GM23338 (cell line): ENCODE results near the gene TMTC2. TPM values are rescaled to one million over a fixed set of nuclear protein-coding genes. Genes with fewer than 3 reads are reported as not detected.

ENCODE experiments used
- ATAC-seq: fragments of 200-7000 bp; cut with Tn5 transposase; 3 replicates; pipeline ENCODE4 v1.9.1; 2020
- DNase-seq: peaks from one replicate; pipeline ENCODE4 v3.0.0-alpha.2; 2015; ENCODE audit warnings: low spot score
- H2AFZ ChIP-seq: fragments of 200-600 bp; sonication (generic); 2 replicates; pipeline ENCODE4 v1.8.0; 2016; ENCODE audit warnings: antibody characterized with exemption, mild to moderate bottlenecking, moderate library complexity
- H3F3A ChIP-seq: fragments of 200-600 bp; sonication (generic); replicated peaks from 2 replicates; pipeline ENCODE4 v1.8.0; 2017; ENCODE audit warnings: antibody characterized with exemption, mixed run types, low read depth
- H3K27ac ChIP-seq: fragments of 200-600 bp; sonication (generic); 2 replicates; pipeline ENCODE4 v1.6.1; 2016; ENCODE audit warnings: low read depth
- H3K27me3 ChIP-seq: fragments of 200-600 bp; sonication (generic); 2 replicates; pipeline ENCODE4 v1.8.0; 2016; ENCODE audit warnings: mild to moderate bottlenecking, mixed run types, moderate library complexity; ENCODE audit not compliant: insufficient read depth
- H3K36me3 ChIP-seq: fragments of 200-600 bp; sonication (generic); 2 replicates; pipeline ENCODE4 v1.8.0; 2016; ENCODE audit warnings: mild to moderate bottlenecking; ENCODE audit not compliant: insufficient read depth
- H3K4me1 ChIP-seq: fragments of 200-600 bp; sonication (generic); 2 replicates; pipeline ENCODE4 v1.8.0; 2016; ENCODE audit warnings: mild to moderate bottlenecking, moderate library complexity; ENCODE audit not compliant: insufficient read depth
- H3K4me2 ChIP-seq: fragments of 200-600 bp; sonication (generic); 2 replicates; pipeline ENCODE4 v1.7.1; 2017; ENCODE audit warnings: mixed run types
- H3K4me3 ChIP-seq: fragments of 200-600 bp; sonication (generic); 2 replicates; pipeline ENCODE4 v1.6.1; 2016; ENCODE audit warnings: mixed run types
- H3K79me2 ChIP-seq: fragments of 200-600 bp; sonication (generic); replicated peaks from 2 replicates; pipeline ENCODE4 v1.8.0; 2017; ENCODE audit warnings: mild to moderate bottlenecking; ENCODE audit not compliant: insufficient read depth
- H3K9me2 ChIP-seq: fragments of 200-600 bp; sonication (generic); 2 replicates; pipeline ENCODE4 v1.8.0; 2017; ENCODE audit not compliant: insufficient read depth
- H4K20me1 ChIP-seq: fragments of 200-600 bp; sonication (generic); replicated peaks from 2 replicates; pipeline ENCODE4 v1.8.0; 2017; ENCODE audit warnings: mild to moderate bottlenecking; ENCODE audit not compliant: insufficient read depth
- H3K27ac Mint-ChIP-seq: 2 replicates; pipeline ENCODE4 v1.8.0; 2020; ENCODE audit warnings: inconsistent platforms, mild to moderate bottlenecking, moderate library complexity, mixed read lengths
- H3K27me3 Mint-ChIP-seq: 3 replicates; pipeline ENCODE4 v1.8.0; 2022; ENCODE audit warnings: low read depth, mild to moderate bottlenecking, moderate library complexity, mixed read lengths, inconsistent platforms; ENCODE audit not compliant: insufficient read depth, poor library complexity
- H3K36me3 Mint-ChIP-seq: 3 replicates; pipeline ENCODE4 v1.8.0; 2021; ENCODE audit warnings: low read depth, mild to moderate bottlenecking, inconsistent platforms, moderate library complexity, mixed read lengths
- H3K4me1 Mint-ChIP-seq: 3 replicates; pipeline ENCODE4 v1.8.0; 2020; ENCODE audit warnings: mild to moderate bottlenecking, inconsistent platforms, mixed read lengths
- H3K4me3 Mint-ChIP-seq: 3 replicates; pipeline ENCODE4 v1.8.0; 2021; ENCODE audit warnings: moderate library complexity, mild to moderate bottlenecking, inconsistent platforms, mixed read lengths
- H3K9me3 Mint-ChIP-seq: 3 replicates; pipeline ENCODE4 v1.8.0; 2020; ENCODE audit warnings: moderate library complexity, mild to moderate bottlenecking, inconsistent platforms, mixed read lengths
- CREB1 ChIP-seq: fragments of 250-450 bp; sonication (Bioruptor Pico); IDR thresholded peaks from 2 replicates; pipeline ENCODE4 v1.5.0; 2020; ENCODE audit warnings: low read depth, mild to moderate bottlenecking, moderate library complexity
- CTCF ChIP-seq, 2 experiments: fragments of 200-600 bp in 1 of 2; sonication (generic) in 1 of 2; conservative IDR thresholded peaks; 2 replicates each; pipeline versions ENCODE4 v1.5.1 to v1.6.1; 2016 to 2017; ENCODE audit warnings: antibody characterized with exemption in 2 of 2, low read depth in 2 of 2, mild to moderate bottlenecking in 2 of 2, moderate library complexity in 1 of 2
- EZH2 ChIP-seq: fragments of 200-600 bp; sonication (generic); IDR thresholded peaks from one replicate; pipeline ENCODE4 v1.8.0; 2017; ENCODE audit warnings: antibody characterized with exemption, mild to moderate bottlenecking, low read depth; ENCODE audit not compliant: unreplicated experiment
- EZH2phosphoT487 ChIP-seq: fragments of 200-600 bp; sonication (generic); IDR thresholded peaks from one replicate; pipeline ENCODE4 v1.8.1; 2018; ENCODE audit warnings: antibody characterized with exemption; ENCODE audit not compliant: unreplicated experiment
- JUNB ChIP-seq: IDR thresholded peaks from one replicate; pipeline ENCODE4 v1.6.1; 2016; ENCODE audit warnings: antibody characterized with exemption; ENCODE audit not compliant: unreplicated experiment
- NANOG ChIP-seq: IDR thresholded peaks from 2 replicates; pipeline ENCODE4 v1.6.1; 2016; ENCODE audit warnings: antibody characterized with exemption, borderline replicate concordance
- POLR2AphosphoS5 ChIP-seq: IDR thresholded peaks from 2 replicates; pipeline ENCODE4 v1.6.1; 2016; ENCODE audit warnings: antibody characterized with exemption, low read depth
- REST ChIP-seq: IDR thresholded peaks from one replicate; pipeline ENCODE4 v1.6.1; 2018; ENCODE audit warnings: antibody characterized with exemption; ENCODE audit not compliant: unreplicated experiment
- STAT1 ChIP-seq: IDR thresholded peaks from one replicate; pipeline ENCODE4 v1.6.1; 2016; ENCODE audit warnings: antibody characterized with exemption; ENCODE audit not compliant: unreplicated experiment
- ZNF114 ChIP-seq: fragments of 250-450 bp; sonication (Bioruptor Pico); IDR thresholded peaks from 2 replicates; pipeline ENCODE4 v1.5.0; 2020; ENCODE audit warnings: mild to moderate bottlenecking, moderate library complexity
- ZNF331 ChIP-seq: fragments of 250-450 bp; sonication (Bioruptor Pico); IDR thresholded peaks from 2 replicates; pipeline ENCODE4 v1.5.0; 2020; ENCODE audit warnings: low read depth, mild to moderate bottlenecking, moderate library complexity
- ZNF462 ChIP-seq: fragments of 250-450 bp; sonication (Bioruptor Pico); IDR thresholded peaks from 2 replicates; pipeline ENCODE4 v1.5.0; 2020; ENCODE audit warnings: mild to moderate bottlenecking, moderate library complexity
- polyA plus RNA-seq: library from polyadenylated mRNA; unstranded; fragments of >200 nt; fragmentation: Nextera tagmentation; extraction: Ambion mirVana; gene quantifications from 2 replicates; pipeline ENCODE4 v1.2.1, GENCODE V29; 2016
- total RNA-seq: library from RNA; depleted of rRNA; stranded (reverse); fragments of >200 nt; shearing (Covaris generic); gene quantifications from 2 replicates; pipeline ENCODE4 v1.2.3, GENCODE V29; 2014

TMTC2 gene
- total and polyA plus RNA-seq, 2 experiments from 2014 or later, result 0.57 to 6.5 TPM

GRCh38 chr12:83036847-83037246, 350.1 kb downstream of the TMTC2 start:
- no peaks in the 10 kb centered on the region for H3K27me3 ChIP-seq
- no peaks in the 10 kb centered on the region for H4K20me1 ChIP-seq
- Mint-ChIP-seq H3K27me3 (no peaks in the 10 kb centered on the region), H3K36me3 (no peaks in the 10 kb centered on the region), H3K27ac (0 out of 2 replicates have a peak overlapping the region, but pooled peaks have one; percentile 31), H3K4me1 (no peaks in the 10 kb centered on the region), H3K4me3 (no peak overlapping the region), H3K9me3 (no peaks in the 10 kb centered on the region)
- no peak for DNase-seq
- no peak overlapping the region for H2AFZ ChIP-seq
- 0 out of 2 replicates have a peak, but pooled peaks cover 5% of the 10 kb centered on the region for H3K9me2 ChIP-seq
- no peak overlapping the region for H3K4me3 ChIP-seq
- H3K4me1 ChIP-seq, result no peaks in the 10 kb centered on the region
- H3K27ac ChIP-seq, result no peak overlapping the region
- no peak overlapping the region for H3K4me2 ChIP-seq
- ATAC-seq, result no peak
- no peaks in the 10 kb centered on the region for H3K36me3 ChIP-seq
- H3K79me2 ChIP-seq, result no peaks in the 10 kb centered on the region
- TF ChIP-seq NANOG (no peak), POLR2AphosphoS5 (no peak), STAT1 (no peak), JUNB (no peak), CREB1 (CRISPR knock-in tag) (no peak), EZH2 (no peak), ZNF462 (CRISPR knock-in tag) (no peak), ZNF331 (CRISPR knock-in tag) (no peak), REST (no peak), ZNF114 (CRISPR knock-in tag) (no peak), CTCF (conservative IDR thresholded peaks at IDR 0.05; ENCODE audit: low read depth in 2 of 2) (no peak), EZH2phosphoT487 (no peak)
- H3F3A ChIP-seq, result no peaks in the 10 kb centered on the region
